Endothelial cell of umbilical vein (primary cell): ENCODE results near the gene PLLP. TPM values are rescaled to one million over a fixed set of nuclear protein-coding genes. Genes with fewer than 3 reads are reported as not detected.

Source experiments
- BruUV-seq: library from RNA; stranded (reverse); fragments of 400-500 nt; replicated peaks from 2 replicates; lab custom pipeline; 2021; lab: Mats Ljungman, UMichigan
- CTCF ChIA-PET: fragments of 300-600, 350-600 bp; sonication (Branson Sonifier 250); formaldehyde crosslinking; loops from one replicate; lab custom pipeline; 2021; ENCODE audit warnings: antibody characterized with exemption, inconsistent platforms; lab: Charles Lee
- POLR2A ChIA-PET: fragments of 300-600, 350-600 bp; sonication (Branson Sonifier 250); formaldehyde crosslinking; loops from one replicate; lab custom pipeline; 2021; ENCODE audit warnings: antibody characterized with exemption, inconsistent platforms; lab: Charles Lee
- DNase-seq: peaks from one replicate; pipeline ENCODE4 v3.0.0-alpha.2; 2011; ENCODE audit warnings: low read depth, low spot score
- FAIRE-seq: peaks from 2 replicates; lab custom pipeline; 2011; peaks lifted over from hg19 to GRCh38; lab: Jason Lieb, UNC
- H2AFZ ChIP-seq: 2 replicates; pipeline ENCODE4 v1.6.0; 2012; ENCODE audit warnings: low read depth, low read length, control low read depth, inconsistent platforms
- H3K27ac ChIP-seq: 2 replicates; pipeline ENCODE4 v1.5.1; 2011; ENCODE audit warnings: low read depth, mild to moderate bottlenecking, control low read depth, low read length, moderate library complexity; ENCODE audit not compliant: insufficient read depth
- H3K27me3 ChIP-seq, 2 experiments: 2 replicates each; pipeline versions ENCODE4 v1.6.0 to v1.6.1; 2011; ENCODE audit warnings: low read length in 2 of 2, mixed read lengths in 1 of 2; ENCODE audit not compliant: control insufficient read depth in 2 of 2, insufficient read depth in 2 of 2
- H3K36me3 ChIP-seq, 2 experiments: 2 replicates in 1 of 2; 3 replicates in 1 of 2; pipeline ENCODE4 v1.5.1; 2011; ENCODE audit warnings: low read length in 2 of 2, mild to moderate bottlenecking in 1 of 2, moderate library complexity in 1 of 2; ENCODE audit not compliant: control insufficient read depth in 2 of 2, insufficient read depth in 2 of 2; ENCODE audit errors: extremely low read depth in 1 of 2
- H3K4me1 ChIP-seq: 3 replicates; pipeline ENCODE4 v1.5.1; 2011; ENCODE audit warnings: mild to moderate bottlenecking, low read length; ENCODE audit not compliant: control insufficient read depth, insufficient read depth; ENCODE audit errors: extremely low read depth
- H3K4me2 ChIP-seq: 2 replicates; pipeline ENCODE4 v1.6.1; 2011; ENCODE audit warnings: low read length, control low read depth, mixed read lengths; ENCODE audit not compliant: insufficient read depth
- H3K4me3 ChIP-seq, 3 experiments: fragments of 200-600 bp in 1 of 3; sonication (generic), shearing (Covaris generic) in 1 of 3; replicated peaks in 1 of 3; 2 replicates each; pipeline ENCODE4 v1.5.1; 2011 to 2016; ENCODE audit warnings: control low read depth in 3 of 3, low read length in 3 of 3, mild to moderate bottlenecking in 2 of 3, inconsistent platforms in 1 of 3, low read depth in 1 of 3, moderate library complexity in 1 of 3; ENCODE audit not compliant: insufficient read depth in 1 of 3
- H3K79me2 ChIP-seq: 2 replicates; pipeline ENCODE4 v1.6.0; 2012; ENCODE audit warnings: low read length, inconsistent platforms; ENCODE audit not compliant: control insufficient read depth, insufficient read depth
- H3K9ac ChIP-seq: replicated peaks from 2 replicates; pipeline ENCODE3; 2011; ENCODE audit warnings: low read length, control low read depth; ENCODE audit not compliant: insufficient read depth; ENCODE audit errors: extremely low read depth
- H3K9me1 ChIP-seq: replicated peaks from 3 replicates; pipeline ENCODE4 v1.6.0; 2011; ENCODE audit warnings: mild to moderate bottlenecking, low read length; ENCODE audit not compliant: control insufficient read depth, insufficient read depth; ENCODE audit errors: extremely low read depth
- H3K9me3 ChIP-seq: replicated peaks from 2 replicates; pipeline ENCODE4 v1.5.1; 2012; ENCODE audit warnings: low read length, inconsistent platforms; ENCODE audit not compliant: control insufficient read depth, insufficient read depth
- H4K20me1 ChIP-seq: replicated peaks from 2 replicates; pipeline ENCODE3; 2011; ENCODE audit warnings: mild to moderate bottlenecking, low read length; ENCODE audit not compliant: control insufficient read depth, insufficient read depth; ENCODE audit errors: extremely low read depth
- CTCF ChIP-seq, 2 donors: IDR thresholded peaks; 1 replicate in 1 of 2; 2 replicates in 1 of 2; pipeline ENCODE4 v1.5.1; 2011; ENCODE audit warnings: low read length in 2 of 2, mild to moderate bottlenecking in 2 of 2, moderate library complexity in 2 of 2, control low read depth in 1 of 2, inconsistent platforms in 1 of 2, low read depth in 1 of 2; ENCODE audit not compliant: insufficient read depth in 1 of 2; ENCODE audit errors: extremely low read depth in 1 of 2
- EZH2 ChIP-seq: IDR thresholded peaks from 2 replicates; pipeline ENCODE4 v1.6.1; 2012; ENCODE audit warnings: borderline replicate concordance, low read depth, mild to moderate bottlenecking, moderate library complexity, low read length, inconsistent platforms; ENCODE audit not compliant: severe bottlenecking
- FOS ChIP-seq: IDR thresholded peaks from 2 replicates; pipeline ENCODE4 v1.6.1; 2011; ENCODE audit warnings: mild to moderate bottlenecking, low read length, moderate library complexity, borderline replicate concordance; ENCODE audit not compliant: insufficient read depth
- GATA2 ChIP-seq: IDR thresholded peaks from 2 replicates; pipeline ENCODE4 v1.7.0; 2011; ENCODE audit warnings: low read depth, mild to moderate bottlenecking, moderate library complexity, mixed read lengths, low read length; ENCODE audit not compliant: insufficient read length, insufficient read depth
- JUN ChIP-seq: IDR thresholded peaks from 2 replicates; pipeline ENCODE4 v1.6.1; 2011; ENCODE audit warnings: borderline replicate concordance, low read depth; ENCODE audit not compliant: insufficient read length, insufficient read depth
- MAX ChIP-seq: IDR thresholded peaks from 2 replicates; pipeline ENCODE4 v1.6.1; 2011; ENCODE audit not compliant: insufficient read depth, insufficient read length
- MYC ChIP-seq: IDR thresholded peaks from one replicate; pipeline ENCODE4 v1.6.1; 2011; ENCODE audit warnings: mild to moderate bottlenecking, low read depth, low read length
- POLR2A ChIP-seq: IDR thresholded peaks from 2 replicates; pipeline ENCODE4 v1.6.1; 2012; ENCODE audit warnings: low read depth, mild to moderate bottlenecking, control low read depth, low read length
- POLR2AphosphoS5 ChIP-seq: IDR thresholded peaks from 2 replicates; pipeline ENCODE4 v1.6.1; 2012; ENCODE audit warnings: low read depth, mild to moderate bottlenecking, control low read depth, low read length, moderate library complexity; ENCODE audit not compliant: insufficient read depth
- dilution Hi-C: fragments of 300-500 bp; cut with MboI; formaldehyde crosslinking; loops from one replicate; pipeline ENCODE4 v1.15.0; 2019; ENCODE audit warnings: low sequenced_read_pairs; ENCODE audit not compliant: extremely low pct_ligation_motif_present
- intact Hi-C: fragments of 100-400 bp; cut with micrococcal nuclease; formaldehyde crosslinking; loops from one replicate; pipeline ENCODE4 v1.10.0; 2022
- polyA plus RNA-seq, 4 experiments: library from polyadenylated mRNA; depleted of rRNA in 3 of 4; stranded (reverse) in 3 of 4; unstranded in 1 of 4; fragments of >200 nt; gene quantifications; 2 replicates each; pipeline versions ENCODE4 v1.2.1 to v1.2.3, GENCODE V29; 2011 to 2012; ENCODE audit warnings: missing spikeins in 1 of 4
- total RNA-seq: library from RNA; stranded (reverse); gene quantifications from 2 replicates; pipeline ENCODE4 v1.2.3, GENCODE V29; 2021

The PLLP gene
- total and polyA plus RNA-seq, 2 donors (not counting 3 experiments of a cell fraction or from before 2014, with no cell fraction given): 4.4 to 14.4 TPM

DNA sequence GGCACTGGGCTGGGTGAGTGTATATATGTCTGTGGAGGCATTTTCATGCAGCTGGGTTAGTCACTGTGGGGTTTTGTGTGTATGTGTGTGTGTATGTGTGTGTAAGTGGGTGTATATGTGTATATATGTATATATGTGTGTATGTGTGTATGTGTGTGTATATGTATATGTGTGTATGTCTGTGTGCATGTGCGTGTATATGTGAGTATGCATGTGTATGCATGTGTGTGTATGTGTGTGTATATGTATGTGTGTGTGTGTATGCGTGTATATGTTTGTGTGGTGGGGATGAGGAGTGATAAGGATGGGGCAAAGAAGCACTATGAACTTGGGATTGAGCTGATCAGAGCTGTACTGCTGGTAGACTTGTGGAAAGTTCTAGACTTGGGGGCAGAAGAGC is 29.0 kb upstream of the PLLP start:
- no peak overlapping the region for H2AFZ ChIP-seq
- intact Hi-C loops (no loop called here), dilution Hi-C loops (loop anchor here (25.0 kb wide), 1 partner anchor 99 kb away; the partner anchor contains the start of gene CCL17)
- no peaks in the 10 kb centered on the region for H4K20me1 ChIP-seq
- H3K4me2 ChIP-seq: no peak overlapping the region
- DNase-seq: no peak
- H3K4me1 ChIP-seq: peaks cover 33% of the 10 kb centered on the region
- H3K27me3 ChIP-seq: no peaks in the 10 kb centered on the region
- no peak for TF ChIP-seq EZH2
- TF ChIP-seq POLR2A: no peak
- FAIRE-seq: peak; percentile 57
- no peak overlapping the region for H3K4me3 ChIP-seq
- no peaks in the 10 kb centered on the region for H3K36me3 ChIP-seq
- CTCF ChIA-PET: interaction anchor here (1.1 to 1.4 kb wide), 4 partner anchors 11 to 103 kb away, joined by 3 to 8 read pairs (median 4); no protein-coding TSS in a partner anchor
- POLR2A ChIA-PET: no interaction called here
- H3K9me3 ChIP-seq: no peaks in the 10 kb centered on the region
- H3K27ac ChIP-seq: no peak overlapping the region
- no TSS peak for BruUV-seq
- H3K9ac ChIP-seq: no peak overlapping the region
- no peaks in the 10 kb centered on the region for H3K9me1 ChIP-seq
- no peaks in the 10 kb centered on the region for H3K79me2 ChIP-seq

DNA sequence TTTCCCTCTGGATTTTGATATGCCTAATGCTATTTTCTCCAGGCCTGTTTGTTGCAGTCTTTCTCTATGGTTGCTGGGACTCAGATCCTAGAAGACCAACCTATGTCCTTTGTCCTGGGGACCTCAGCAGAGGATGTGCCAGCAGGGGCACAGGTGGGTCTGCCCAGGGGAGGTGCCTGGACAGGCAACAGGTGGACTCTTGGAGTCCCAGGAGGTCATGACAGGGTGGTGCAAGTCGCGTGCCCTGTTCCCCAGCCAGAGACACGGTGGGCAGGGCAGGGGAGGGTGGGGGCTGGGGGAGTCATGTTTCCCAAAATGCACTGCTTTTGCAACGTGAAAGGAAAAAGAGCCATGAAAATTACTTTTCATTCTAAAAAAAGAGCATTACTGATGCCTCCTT is 26.3 kb upstream of the PLLP start:
- ChIA-PET POLR2A (interaction anchor here (0.7 kb wide), 1 partner anchor 745 kb away, joined by 3 read pairs; no protein-coding TSS in a partner anchor), CTCF (interaction anchor here (15.9 kb wide), 1 partner anchor 109 kb away, joined by 507 read pairs; no protein-coding TSS in a partner anchor)
- dilution Hi-C loops: loop anchor here (25.0 kb wide), 1 partner anchor 102 kb away; the partner anchor contains the start of gene CCL17

More for the DNA sequence above, 26.3 kb upstream of the PLLP start:
- H3K36me3 ChIP-seq: no peaks in the 10 kb centered on the region
- H3K27ac ChIP-seq: no peak overlapping the region
- TF ChIP-seq CTCF (IDR thresholded peaks at IDR 0.05; ENCODE audit: extremely low read depth in 1 of 2, insufficient read depth in 1 of 2, low read depth in 1 of 2, low read length in 2 of 2) (no peak), MYC (no peak), GATA2 (no peak), MAX (no peak), POLR2AphosphoS5 (no peak), JUN (no peak), FOS (no peak), EZH2 (no peak)
- H3K9me3 ChIP-seq: no peaks in the 10 kb centered on the region
- no TSS peak for BruUV-seq
- no peaks in the 10 kb centered on the region for H3K9me1 ChIP-seq
- FAIRE-seq: no peak
- DNase-seq: no peak
- peaks cover 17% of the 10 kb centered on the region for H3K4me1 ChIP-seq
- no peak overlapping the region for H3K9ac ChIP-seq
- H3K27me3 ChIP-seq: no peaks in the 10 kb centered on the region
- intact Hi-C loops: no loop called here
- H4K20me1 ChIP-seq: no peaks in the 10 kb centered on the region
- H3K4me3 ChIP-seq: no peak overlapping the region
- H3K4me2 ChIP-seq: no peak overlapping the region
- no peak overlapping the region for H2AFZ ChIP-seq
- H3K79me2 ChIP-seq: no peaks in the 10 kb centered on the region
